ENCODE data around the gene CYTH4. TPM values are rescaled to one million over a fixed set of nuclear protein-coding genes. Genes with fewer than 3 reads are reported as not detected.
A peak's percentile ranks its signal among the peaks of the same experiment; 100 is the strongest.

CYTH4 gene
- total and polyA plus RNA-seq, 10 of the 15 experiments (the other 5 are each of a cell fraction or from before 2014, with no cell fraction given), result 1.5 to 27.3 (median 16.9) TPM

- peak in 1 of 2 experiments; percentile 18; a peak in 1 of 4 replicates for TF ChIP-seq IKZF2 (IDR thresholded peaks at IDR 0.05)
- no peak for TF ChIP-seq CEBPB (IDR thresholded peaks at IDR 0.05; ENCODE audit: borderline replicate concordance in 1 of 2, low read depth in 2 of 2, low read length in 2 of 2)
- TF ChIP-seq PAX5 (IDR thresholded peaks at IDR 0.05; ENCODE audit: borderline replicate concordance, low read depth, low read length), result peak; percentile 64
- TF ChIP-seq EGR1 (IDR thresholded peaks at IDR 0.05; ENCODE audit: borderline replicate concordance in 1 of 2, low read depth in 2 of 2, low read length in 2 of 2), result 0 out of 3 replicates have a peak, but pooled peaks of 1 of the 2 experiments have one; percentile 5
- peak; percentile 71; the same call in 1 of the 2 replicates for TF ChIP-seq MEF2A (IDR thresholded peaks at IDR 0.05; ENCODE audit: insufficient read depth, low read depth, low read length)
- TF ChIP-seq NKRF (conservative IDR thresholded peaks at IDR 0.05), result no peak; the same call in 1 of the 2 replicates
- no peak for TF ChIP-seq ZBED1 (IDR thresholded peaks at IDR 0.05; ENCODE audit: borderline replicate concordance)
- TF ChIP-seq YY1 (IDR thresholded peaks at IDR 0.05; ENCODE audit: low read depth, low read length), result peak; percentile 41; the same call in 1 of the 2 replicates
- no peak for TF ChIP-seq STAT1 (conservative IDR thresholded peaks at IDR 0.05)
- TF ChIP-seq BCL3 (IDR thresholded peaks at IDR 0.05; ENCODE audit: borderline replicate concordance, insufficient read depth, low read depth, low read length, poor library complexity, severe bottlenecking), result peak; percentile 66
- 0 out of 2 replicates have a peak, but pooled peaks have one; percentile 39 for TF ChIP-seq RCOR1 (conservative IDR thresholded peaks at IDR 0.05; ENCODE audit: low read depth, low read length)
- TF ChIP-seq SUZ12 (IDR thresholded peaks at IDR 0.05; ENCODE audit: unreplicated experiment), result no peak
- no peak for TF ChIP-seq ZNF592 (IDR thresholded peaks at IDR 0.05)
These were observed 39.9 kb upstream of the CYTH4 start (continued) for GRCh38 chr22:37242395-37242918.

All from GM12878 (cell line).